H9 (cell line): ENCODE measurements around the gene PLB1. TPM values are rescaled to one million over a fixed set of nuclear protein-coding genes. Genes with fewer than 3 reads are reported as not detected.

Experiments used
- DNase-seq: peaks from one replicate; pipeline ENCODE4 v3.0.0-alpha.2; 2017
- H2AFZ ChIP-seq: one replicate; pipeline ENCODE4 v1.6.1; 2013; ENCODE audit warnings: mild to moderate bottlenecking, low read length, control low read depth, moderate library complexity
- H2AK5ac ChIP-seq: 2 replicates; pipeline ENCODE4 v1.6.1; 2013; ENCODE audit warnings: low read length, control low read depth, mixed read lengths; ENCODE audit not compliant: insufficient read length
- H2BK120ac ChIP-seq: one replicate; pipeline ENCODE4 v1.6.1; 2013; ENCODE audit warnings: low read depth, mild to moderate bottlenecking, low read length, control low read depth, inconsistent platforms; ENCODE audit not compliant: poor library complexity, severe bottlenecking
- H2BK12ac ChIP-seq: 2 replicates; pipeline ENCODE4 v1.6.1; 2013; ENCODE audit warnings: low read length, control low read depth, mixed read lengths, low read depth; ENCODE audit not compliant: insufficient read length
- H2BK15ac ChIP-seq: 2 replicates; pipeline ENCODE4 v1.6.1; 2013; ENCODE audit warnings: low read depth, low read length, control low read depth
- H2BK20ac ChIP-seq: one replicate; pipeline ENCODE4 v1.6.1; 2013; ENCODE audit warnings: low read depth, mild to moderate bottlenecking, low read length, control low read depth, inconsistent platforms; ENCODE audit not compliant: poor library complexity, severe bottlenecking
- H2BK5ac ChIP-seq: 2 replicates; pipeline ENCODE4 v1.6.1; 2013; ENCODE audit warnings: low read length, control low read depth, mixed read lengths; ENCODE audit not compliant: insufficient read length
- H3K14ac ChIP-seq: 2 replicates; pipeline ENCODE4 v1.6.1; 2013; ENCODE audit warnings: low read length, control low read depth; ENCODE audit not compliant: insufficient read depth
- H3K18ac ChIP-seq: 2 replicates; pipeline ENCODE4 v1.6.1; 2013; ENCODE audit warnings: low read depth, mild to moderate bottlenecking, mixed read lengths, low read length, control low read depth; ENCODE audit not compliant: insufficient read length
- H3K23ac ChIP-seq: 2 replicates; pipeline ENCODE4 v1.6.1; 2013; ENCODE audit warnings: low read length, control low read depth, mixed read lengths, low read depth; ENCODE audit not compliant: insufficient read length
- H3K23me2 ChIP-seq: 2 replicates; pipeline ENCODE4 v1.6.1; 2013; ENCODE audit warnings: low read depth, mild to moderate bottlenecking, mixed read lengths, low read length, control low read depth; ENCODE audit not compliant: insufficient read length, poor library complexity, severe bottlenecking
- H3K27ac ChIP-seq: 2 replicates; pipeline ENCODE4 v1.5.1; 2013; ENCODE audit warnings: low read length, control low read depth, mixed read lengths, low read depth; ENCODE audit not compliant: insufficient read length
- H3K27me3 ChIP-seq: 2 replicates; pipeline ENCODE4 v1.6.1; 2013; ENCODE audit warnings: low read length, control low read depth, inconsistent platforms; ENCODE audit not compliant: insufficient read depth
- H3K4ac ChIP-seq: 2 replicates; pipeline ENCODE4 v1.6.1; 2013; ENCODE audit warnings: low read depth, mild to moderate bottlenecking, control low read depth, inconsistent platforms, low read length, moderate library complexity
- H3K4me1 ChIP-seq: 2 replicates; pipeline ENCODE4 v1.6.1; 2013; ENCODE audit warnings: low read length, control low read depth, inconsistent platforms; ENCODE audit not compliant: insufficient read depth
- H3K4me2 ChIP-seq: 2 replicates; pipeline ENCODE4 v1.6.1; 2013; ENCODE audit warnings: low read length, control low read depth, mixed read lengths; ENCODE audit not compliant: insufficient read length, insufficient read depth
- H3K56ac ChIP-seq: 2 replicates; pipeline ENCODE4 v1.6.1; 2013; ENCODE audit warnings: low read depth, mild to moderate bottlenecking, mixed read lengths, low read length, control low read depth; ENCODE audit not compliant: insufficient read length
- H3K79me1 ChIP-seq: 2 replicates; pipeline ENCODE4 v1.6.1; 2013; ENCODE audit warnings: low read depth, mild to moderate bottlenecking, moderate library complexity, low read length, control low read depth, inconsistent platforms; ENCODE audit not compliant: insufficient read depth, poor library complexity, severe bottlenecking
- H3K79me2 ChIP-seq: 2 replicates; pipeline ENCODE4 v1.6.1; 2013; ENCODE audit warnings: low read length, control low read depth, inconsistent platforms; ENCODE audit not compliant: insufficient read depth
- H3K9ac ChIP-seq: 2 replicates; pipeline ENCODE4 v1.6.1; 2013; ENCODE audit warnings: low read length, control low read depth, mixed read lengths; ENCODE audit not compliant: insufficient read length; ENCODE audit errors: extremely low read depth
- H3K9me3 ChIP-seq: one replicate; pipeline ENCODE4 v1.6.1; 2013; ENCODE audit warnings: low read depth, low read length, inconsistent platforms; ENCODE audit not compliant: control insufficient read depth
- H3T11ph ChIP-seq: one replicate; pipeline ENCODE4 v1.6.1; 2013; ENCODE audit warnings: mild to moderate bottlenecking, low read length, control low read depth, inconsistent platforms
- H4K20me1 ChIP-seq: one replicate; pipeline ENCODE4 v1.6.1; 2013; ENCODE audit not compliant: control insufficient read depth, insufficient read length, insufficient read depth
- H4K5ac ChIP-seq: 2 replicates; pipeline ENCODE4 v1.6.1; 2013; ENCODE audit warnings: low read depth, mild to moderate bottlenecking, mixed read lengths, low read length, control low read depth; ENCODE audit not compliant: insufficient read length
- H4K8ac ChIP-seq: replicated peaks from 2 replicates; pipeline ENCODE4 v1.6.1; 2013; ENCODE audit warnings: low read length, control low read depth, mixed read lengths, low read depth; ENCODE audit not compliant: insufficient read length
- H4K91ac ChIP-seq: 2 replicates; pipeline ENCODE4 v1.6.1; 2013; ENCODE audit warnings: low read depth, mild to moderate bottlenecking, moderate library complexity, mixed read lengths, low read length, control low read depth; ENCODE audit not compliant: insufficient read length
- H3K27ac Mint-ChIP-seq, 3 experiments: 2 replicates in 2 of 3; 3 replicates in 1 of 3; pipeline ENCODE4 v1.8.0; 2020 to 2021; ENCODE audit warnings: mixed read lengths in 3 of 3, mild to moderate bottlenecking in 1 of 3, moderate library complexity in 1 of 3
- H3K27me3 Mint-ChIP-seq: 2 replicates; pipeline ENCODE4 v1.8.0; 2021; ENCODE audit warnings: low read depth, mild to moderate bottlenecking, moderate library complexity, mixed read lengths
- H3K36me3 Mint-ChIP-seq, 3 experiments: 2 replicates in 2 of 3; 3 replicates in 1 of 3; pipeline ENCODE4 v1.8.0; 2020 to 2021; ENCODE audit warnings: low read depth in 3 of 3, mixed read lengths in 3 of 3; ENCODE audit not compliant: insufficient read depth in 1 of 3
- H3K4me1 Mint-ChIP-seq, 2 experiments: 2 replicates each; pipeline ENCODE4 v1.8.0; 2020; ENCODE audit warnings: mixed read lengths in 2 of 2
- H3K4me3 Mint-ChIP-seq, 2 experiments: 2 replicates in 1 of 2; 3 replicates in 1 of 2; pipeline ENCODE4 v1.8.0; 2020 to 2021; ENCODE audit warnings: mild to moderate bottlenecking in 2 of 2, mixed read lengths in 2 of 2, moderate library complexity in 1 of 2
- H3K9me3 Mint-ChIP-seq, 2 experiments: 2 replicates in 1 of 2; 3 replicates in 1 of 2; pipeline ENCODE4 v1.8.0; 2020; ENCODE audit warnings: mild to moderate bottlenecking in 2 of 2, mixed read lengths in 2 of 2, moderate library complexity in 1 of 2
- WGBS: extraction: QIAGEN DNeasy Blood & Tissue Kit; methylation state at CpG from one replicate; pipeline ENCODE4 v1.1.7; 2013; ENCODE audit warnings: missing lambda C conversion rate, low lambda C conversion rate, mixed read lengths; ENCODE audit not compliant: insufficient read length; ENCODE audit errors: extremely low coverage; 5-methylcytosine and 5-hydroxymethylcytosine counted together
- total RNA-seq: library from RNA; stranded (reverse); gene quantifications from 2 replicates; pipeline ENCODE4 v1.2.1, GENCODE V29; 2021
- TF ChIP-seq, protein P1 (sequence below): fragments of 200-600 bp; sonication (generic); conservative IDR thresholded peaks from 3 replicates; pipeline ENCODE4 v1.8.0; 2021; ENCODE audit warnings: antibody characterized with exemption, mild to moderate bottlenecking

PLB1 gene
- total RNA-seq, 1 experiment from 2014 or later: not detected

DNA sequence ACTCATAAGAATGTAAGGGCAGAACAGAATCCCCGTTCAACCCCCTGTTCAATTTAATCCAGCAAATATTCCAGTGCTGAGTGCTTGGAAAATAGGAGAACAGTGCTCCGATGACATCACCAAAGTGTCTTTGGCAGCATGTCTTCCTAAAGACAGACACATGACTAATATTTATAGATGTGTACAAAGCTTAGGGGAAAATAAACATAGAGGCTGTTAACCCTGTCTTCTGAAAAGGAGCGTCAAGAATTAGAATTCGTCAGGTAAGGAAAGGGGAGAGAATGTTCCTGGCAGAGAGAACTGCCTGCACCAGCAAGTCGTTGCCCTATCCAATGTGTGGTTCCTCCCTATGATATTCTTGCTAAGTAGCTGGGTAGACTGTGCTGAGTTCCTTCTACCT is 72.7 kb downstream of the PLB1 start:
- H3K27ac Mint-ChIP-seq: no peak overlapping the region

More for the DNA sequence above, 72.7 kb downstream of the PLB1 start:
- Histone ChIP-seq H3K4ac (no peak overlapping the region), H4K20me1 (no peaks in the 10 kb centered on the region), H2AK5ac (no peak overlapping the region), H3K4me2 (no peak overlapping the region), H4K5ac (no peak overlapping the region), H3K23ac (no peak overlapping the region), H3K56ac (no peak overlapping the region), H4K91ac (no peak overlapping the region), H3T11ph (no peak overlapping the region), H3K79me2 (no peaks in the 10 kb centered on the region), H3K23me2 (peaks cover 6% of the 10 kb centered on the region), H3K27me3 (no peaks in the 10 kb centered on the region), H3K4me1 (no peaks in the 10 kb centered on the region; the same call in 1 of the 2 replicates), H3K9me3 (no peaks in the 10 kb centered on the region), H2BK5ac (no peak overlapping the region), H2AFZ (no peak overlapping the region), H2BK12ac (no peak overlapping the region), H2BK120ac (no peak overlapping the region), H3K9ac (no peak overlapping the region), H3K14ac (no peak overlapping the region), H3K27ac (no peak overlapping the region), H2BK20ac (no peak overlapping the region), H3K18ac (no peak overlapping the region), H4K8ac (no peak overlapping the region), H3K79me1 (no peaks in the 10 kb centered on the region), H2BK15ac (no peak overlapping the region)
- H3K36me3 Mint-ChIP-seq: no peaks in the 10 kb centered on the region
- H3K9me3 Mint-ChIP-seq: no peaks in the 10 kb centered on the region; a peak in 2 of 5 replicates
- TF ChIP-seq, protein P1, sequence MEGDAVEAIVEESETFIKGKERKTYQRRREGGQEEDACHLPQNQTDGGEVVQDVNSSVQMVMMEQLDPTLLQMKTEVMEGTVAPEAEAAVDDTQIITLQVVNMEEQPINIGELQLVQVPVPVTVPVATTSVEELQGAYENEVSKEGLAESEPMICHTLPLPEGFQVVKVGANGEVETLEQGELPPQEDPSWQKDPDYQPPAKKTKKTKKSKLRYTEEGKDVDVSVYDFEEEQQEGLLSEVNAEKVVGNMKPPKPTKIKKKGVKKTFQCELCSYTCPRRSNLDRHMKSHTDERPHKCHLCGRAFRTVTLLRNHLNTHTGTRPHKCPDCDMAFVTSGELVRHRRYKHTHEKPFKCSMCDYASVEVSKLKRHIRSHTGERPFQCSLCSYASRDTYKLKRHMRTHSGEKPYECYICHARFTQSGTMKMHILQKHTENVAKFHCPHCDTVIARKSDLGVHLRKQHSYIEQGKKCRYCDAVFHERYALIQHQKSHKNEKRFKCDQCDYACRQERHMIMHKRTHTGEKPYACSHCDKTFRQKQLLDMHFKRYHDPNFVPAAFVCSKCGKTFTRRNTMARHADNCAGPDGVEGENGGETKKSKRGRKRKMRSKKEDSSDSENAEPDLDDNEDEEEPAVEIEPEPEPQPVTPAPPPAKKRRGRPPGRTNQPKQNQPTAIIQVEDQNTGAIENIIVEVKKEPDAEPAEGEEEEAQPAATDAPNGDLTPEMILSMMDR: no peak
- H3K4me1 Mint-ChIP-seq: peaks cover 6 to 7% of the 10 kb centered on the region in 2 experiments
- H3K27me3 Mint-ChIP-seq: peaks cover 23% of the 10 kb centered on the region
- no peak overlapping the region for H3K4me3 Mint-ChIP-seq
- DNase-seq: no peak
- WGBS: no CpG with 5 or more reads among the region's 5 CpGs
